ENCODE data around the gene PTPRT.

DNA sequence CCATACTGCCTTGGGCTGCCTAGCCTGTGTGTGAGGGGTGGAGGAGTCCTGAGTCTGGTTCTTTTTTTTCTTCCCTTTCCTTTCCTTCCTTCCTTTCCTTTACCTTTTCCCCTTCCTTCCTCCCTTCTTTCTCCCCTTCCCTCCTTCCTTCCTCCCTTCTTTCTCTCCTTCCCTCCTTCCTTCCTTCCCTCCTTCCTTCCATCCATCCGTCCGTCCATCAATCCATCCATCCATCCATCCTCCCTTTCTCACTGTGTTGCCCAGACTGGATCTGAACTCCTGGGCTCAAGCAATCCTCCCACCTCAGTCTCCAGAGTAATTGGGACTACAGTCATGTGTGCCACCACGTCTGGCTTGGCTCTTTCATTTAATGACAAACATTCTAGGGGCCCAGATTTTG, 820.8 kb downstream of the PTPRT start:
- TF ChIP-seq POLR2A (IDR thresholded peaks at IDR 0.05; ENCODE audit: insufficient read depth in 1 of 2, low read depth in 2 of 2, low read length in 2 of 2) (no peak), TAF1 (CRISPR knock-in tag; IDR thresholded peaks at IDR 0.05) (no peak), ARNT (IDR thresholded peaks at IDR 0.05) (no peak), U2AF1 (optimal IDR thresholded peaks at IDR 0.05; ENCODE audit: low read depth, low read length) (no peak), ZNF776 (CRISPR knock-in tag; IDR thresholded peaks at IDR 0.05) (no peak), ZZZ3 (CRISPR knock-in tag; IDR thresholded peaks at IDR 0.05; ENCODE audit: borderline replicate concordance) (no peak), KAT2B (IDR thresholded peaks at IDR 0.05; ENCODE audit: borderline replicate concordance, low read depth, low read length) (no peak), ZNF331 (CRISPR knock-in tag; IDR thresholded peaks at IDR 0.05) (no peak), FOXO1 (CRISPR knock-in tag; IDR thresholded peaks at IDR 0.05) (no peak), POLR2AphosphoS5 (IDR thresholded peaks at IDR 0.05; ENCODE audit: low read depth, low read length) (no peak)
- TF ChIP-seq, protein P1, sequence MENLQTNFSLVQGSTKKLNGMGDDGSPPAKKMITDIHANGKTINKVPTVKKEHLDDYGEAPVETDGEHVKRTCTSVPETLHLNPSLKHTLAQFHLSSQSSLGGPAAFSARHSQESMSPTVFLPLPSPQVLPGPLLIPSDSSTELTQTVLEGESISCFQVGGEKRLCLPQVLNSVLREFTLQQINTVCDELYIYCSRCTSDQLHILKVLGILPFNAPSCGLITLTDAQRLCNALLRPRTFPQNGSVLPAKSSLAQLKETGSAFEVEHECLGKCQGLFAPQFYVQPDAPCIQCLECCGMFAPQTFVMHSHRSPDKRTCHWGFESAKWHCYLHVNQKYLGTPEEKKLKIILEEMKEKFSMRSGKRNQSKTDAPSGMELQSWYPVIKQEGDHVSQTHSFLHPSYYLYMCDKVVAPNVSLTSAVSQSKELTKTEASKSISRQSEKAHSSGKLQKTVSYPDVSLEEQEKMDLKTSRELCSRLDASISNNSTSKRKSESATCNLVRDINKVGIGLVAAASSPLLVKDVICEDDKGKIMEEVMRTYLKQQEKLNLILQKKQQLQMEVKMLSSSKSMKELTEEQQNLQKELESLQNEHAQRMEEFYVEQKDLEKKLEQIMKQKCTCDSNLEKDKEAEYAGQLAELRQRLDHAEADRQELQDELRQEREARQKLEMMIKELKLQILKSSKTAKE (CRISPR knock-in tag; IDR thresholded peaks at IDR 0.05; ENCODE audit: borderline replicate concordance): no peak
- TF ChIP-seq, protein P2, sequence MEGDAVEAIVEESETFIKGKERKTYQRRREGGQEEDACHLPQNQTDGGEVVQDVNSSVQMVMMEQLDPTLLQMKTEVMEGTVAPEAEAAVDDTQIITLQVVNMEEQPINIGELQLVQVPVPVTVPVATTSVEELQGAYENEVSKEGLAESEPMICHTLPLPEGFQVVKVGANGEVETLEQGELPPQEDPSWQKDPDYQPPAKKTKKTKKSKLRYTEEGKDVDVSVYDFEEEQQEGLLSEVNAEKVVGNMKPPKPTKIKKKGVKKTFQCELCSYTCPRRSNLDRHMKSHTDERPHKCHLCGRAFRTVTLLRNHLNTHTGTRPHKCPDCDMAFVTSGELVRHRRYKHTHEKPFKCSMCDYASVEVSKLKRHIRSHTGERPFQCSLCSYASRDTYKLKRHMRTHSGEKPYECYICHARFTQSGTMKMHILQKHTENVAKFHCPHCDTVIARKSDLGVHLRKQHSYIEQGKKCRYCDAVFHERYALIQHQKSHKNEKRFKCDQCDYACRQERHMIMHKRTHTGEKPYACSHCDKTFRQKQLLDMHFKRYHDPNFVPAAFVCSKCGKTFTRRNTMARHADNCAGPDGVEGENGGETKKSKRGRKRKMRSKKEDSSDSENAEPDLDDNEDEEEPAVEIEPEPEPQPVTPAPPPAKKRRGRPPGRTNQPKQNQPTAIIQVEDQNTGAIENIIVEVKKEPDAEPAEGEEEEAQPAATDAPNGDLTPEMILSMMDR (CRISPR knock-in tag; IDR thresholded peaks at IDR 0.05): no peak
